ENCODE data around the gene AATK.

AATK gene

DNA sequence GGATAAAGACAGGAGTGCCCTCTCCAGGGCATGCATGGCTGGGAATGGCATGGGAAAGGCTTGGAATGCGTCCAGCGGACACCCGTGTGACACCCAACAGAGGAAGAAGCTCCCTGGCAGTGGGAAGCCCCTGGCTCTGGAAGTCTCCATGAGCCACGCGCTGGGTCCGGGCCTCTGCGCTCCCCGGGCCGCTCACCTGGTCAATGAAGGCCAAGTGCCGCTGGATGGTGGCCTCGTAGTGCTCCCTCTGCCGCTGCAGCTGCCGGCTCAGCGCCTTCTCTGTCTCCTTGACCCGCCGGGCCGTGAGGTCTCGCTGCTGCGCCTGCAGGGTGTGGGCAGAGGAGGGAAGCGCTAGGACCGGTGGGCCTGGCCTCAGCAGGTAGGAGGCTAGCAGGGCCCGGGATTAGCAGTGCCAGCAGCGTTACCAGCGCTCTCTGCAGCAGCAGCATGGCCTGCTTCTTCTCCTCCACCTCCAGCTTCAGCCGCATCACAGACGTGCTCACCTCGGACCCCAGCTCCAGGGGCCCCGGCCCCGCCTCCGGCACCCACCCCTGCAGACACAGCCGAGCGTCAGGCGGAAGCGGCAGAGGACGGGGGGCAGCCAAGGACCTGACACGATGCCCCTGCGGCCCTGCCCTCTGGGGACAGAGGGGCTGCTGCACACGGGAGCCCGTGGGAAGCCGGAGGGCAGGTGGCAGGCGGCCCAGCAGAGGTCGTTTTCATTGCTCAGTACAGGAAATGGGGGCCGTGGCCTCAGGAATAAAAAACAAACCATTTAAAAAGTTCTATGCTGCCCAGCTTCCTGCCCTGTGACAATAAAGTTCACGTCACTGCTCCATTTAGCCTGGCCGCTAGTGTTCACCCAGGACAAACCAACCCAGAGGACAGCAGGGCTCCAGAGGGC is 30.7 kb upstream of the AATK start:
- no peak for DNase-seq

DNA sequence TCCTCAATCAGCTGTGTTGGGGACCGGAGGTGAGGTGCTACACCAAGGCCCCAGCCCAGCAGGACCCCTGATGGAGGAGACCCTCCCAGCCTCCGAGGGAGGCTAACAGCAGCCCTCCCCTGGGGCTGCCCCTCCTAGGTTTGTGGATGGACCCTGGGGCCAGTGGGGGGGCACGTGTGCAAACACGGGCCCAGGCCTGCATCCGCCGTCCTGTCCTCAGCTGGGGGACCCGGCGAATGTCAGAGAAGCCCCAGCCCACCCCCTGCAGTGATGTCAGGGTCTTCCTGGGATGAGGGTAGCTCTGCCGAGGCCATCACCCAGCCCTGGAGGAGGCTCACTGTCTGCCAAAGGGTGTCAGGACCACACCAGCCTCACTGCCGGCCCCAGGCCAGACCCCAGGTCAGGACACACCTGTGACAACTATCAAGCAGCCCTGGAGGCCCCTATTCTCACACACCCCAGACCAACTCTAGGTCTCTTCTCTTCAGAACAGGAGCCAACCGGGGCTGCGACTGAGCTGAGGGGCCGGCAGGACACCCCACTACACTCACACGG is 30.0 kb upstream of the AATK start:
- DNase-seq, result no peak

DNA sequence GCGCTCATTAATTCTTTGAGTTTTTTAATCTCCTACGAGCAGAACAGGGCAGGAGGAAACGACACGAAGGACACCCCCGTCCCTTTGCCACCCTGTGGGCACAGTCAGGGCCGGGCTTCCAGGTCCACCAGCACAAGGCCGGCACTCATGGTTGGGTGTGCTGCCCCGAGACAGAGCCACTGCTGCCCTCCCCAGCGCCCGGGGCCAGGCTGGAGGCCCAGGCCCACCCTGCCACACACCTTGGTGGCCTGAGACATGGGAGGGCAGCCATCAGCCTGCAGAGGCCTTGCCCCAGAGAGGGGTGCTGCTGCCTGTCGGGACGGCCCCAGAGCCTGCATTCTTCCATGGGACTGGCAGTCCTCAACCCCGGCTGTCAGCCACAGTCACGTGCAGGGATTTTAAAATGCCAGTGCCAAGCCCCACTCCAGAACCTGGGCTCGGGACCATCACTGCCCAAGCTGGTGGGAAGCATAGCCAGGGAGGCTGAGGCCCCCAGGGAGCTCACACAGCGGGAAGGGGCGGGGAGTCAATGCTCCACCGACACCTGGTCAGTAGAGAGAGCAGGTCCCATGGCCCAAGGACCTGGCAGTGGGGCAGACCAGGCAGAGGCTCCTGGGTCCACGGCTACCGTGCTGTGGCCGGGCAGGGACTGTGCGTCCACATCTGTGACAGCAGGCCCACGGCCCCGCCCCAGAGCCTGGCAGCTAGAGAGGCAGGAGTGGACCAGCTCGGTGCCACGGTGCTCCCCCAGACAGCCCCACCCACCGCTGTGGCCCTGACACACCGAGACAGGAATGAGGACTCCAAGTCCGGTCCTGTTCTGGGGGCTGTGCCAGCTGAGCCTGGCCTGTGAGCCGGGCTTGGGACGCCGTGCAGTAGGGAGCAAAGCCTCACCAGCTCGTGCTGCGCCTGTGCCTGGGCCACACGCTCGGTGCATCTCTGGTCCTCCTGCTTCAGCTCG is 29.2 kb upstream of the AATK start:
- no peak for DNase-seq

DNA sequence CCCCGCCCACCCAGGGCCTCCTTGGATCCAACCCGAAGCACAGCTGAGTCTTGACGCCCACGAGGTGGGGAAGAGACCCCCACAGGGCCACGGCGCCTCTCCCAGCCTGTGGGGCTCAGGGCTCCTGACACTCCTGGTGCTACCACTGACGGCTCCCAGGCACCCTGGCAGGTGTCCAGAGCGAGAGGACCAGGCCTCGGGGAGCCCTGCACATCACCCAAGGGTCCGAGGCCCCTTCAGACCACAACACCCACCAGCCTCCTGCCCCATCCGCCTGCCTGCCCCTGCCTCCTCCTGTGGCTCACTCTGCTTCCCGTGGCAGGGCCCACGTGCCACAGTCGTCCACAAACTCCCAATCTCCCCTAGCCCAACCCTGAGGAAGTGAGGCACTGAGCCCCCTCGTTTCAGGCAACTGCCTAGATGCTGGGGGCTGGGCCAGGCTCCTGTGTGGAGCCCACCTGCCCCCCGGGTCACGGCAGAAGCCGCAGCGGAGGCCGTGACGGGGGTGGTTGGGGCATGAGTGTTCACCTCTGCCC is 28.3 kb upstream of the AATK start:
- DNase-seq, result no peak

DNA sequence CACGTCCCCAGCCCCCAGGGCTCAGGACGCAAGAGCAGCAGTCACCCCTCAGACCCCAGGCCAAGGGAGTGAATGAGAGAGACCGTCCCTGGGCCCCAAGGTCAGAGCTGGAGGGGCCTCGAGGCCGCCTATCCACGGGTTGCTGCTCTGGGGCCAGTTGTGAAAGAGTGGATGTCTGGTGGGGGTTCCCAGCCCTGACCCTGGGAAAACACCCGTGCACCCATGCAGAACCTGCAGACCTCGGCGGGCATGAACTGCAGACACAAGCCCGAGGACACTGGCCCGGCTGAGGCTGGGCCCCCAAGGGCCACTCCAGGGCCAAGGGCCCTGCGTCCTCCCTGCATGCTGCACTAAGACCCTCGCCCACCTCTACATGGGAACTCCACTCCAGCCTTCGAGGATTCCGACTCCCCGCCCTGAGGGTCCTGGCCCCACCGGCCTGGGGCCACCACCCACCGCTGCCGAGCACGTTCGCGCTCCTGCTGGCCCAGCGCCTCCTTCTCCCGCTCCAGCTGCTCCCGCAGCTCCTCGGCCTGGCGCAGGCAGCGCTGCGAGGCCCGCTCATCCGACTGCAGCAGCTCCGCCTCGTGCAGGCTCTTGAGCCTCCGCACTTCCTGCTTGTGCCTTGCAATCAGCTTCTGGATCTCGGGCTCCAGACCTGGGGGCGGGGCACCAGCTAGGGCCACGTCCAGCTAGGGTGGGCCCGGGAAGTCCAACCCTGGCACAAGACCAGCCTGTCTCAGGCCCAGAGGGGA is 27.6 kb upstream of the AATK start:
- DNase-seq, result no peak

DNA sequence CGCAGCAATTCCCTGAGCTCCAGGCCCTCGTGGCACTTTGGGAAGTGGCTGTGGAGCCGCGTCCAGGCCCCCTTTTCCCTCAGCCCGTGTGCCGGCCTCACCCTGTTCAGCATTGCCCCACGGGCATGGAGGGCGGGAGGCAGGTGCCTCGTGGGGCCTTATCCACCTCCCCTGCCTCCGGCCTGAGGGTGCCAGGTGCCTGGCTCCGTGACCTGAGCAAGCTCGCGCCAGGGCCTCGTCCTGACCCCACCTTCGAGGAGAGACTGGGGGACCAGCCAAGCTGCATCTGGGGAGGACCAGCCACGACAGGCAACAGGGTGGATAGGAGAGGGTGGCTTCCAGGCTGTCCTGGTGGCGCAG is 27.0 kb upstream of the AATK start:
- no peak for DNase-seq

DNA sequence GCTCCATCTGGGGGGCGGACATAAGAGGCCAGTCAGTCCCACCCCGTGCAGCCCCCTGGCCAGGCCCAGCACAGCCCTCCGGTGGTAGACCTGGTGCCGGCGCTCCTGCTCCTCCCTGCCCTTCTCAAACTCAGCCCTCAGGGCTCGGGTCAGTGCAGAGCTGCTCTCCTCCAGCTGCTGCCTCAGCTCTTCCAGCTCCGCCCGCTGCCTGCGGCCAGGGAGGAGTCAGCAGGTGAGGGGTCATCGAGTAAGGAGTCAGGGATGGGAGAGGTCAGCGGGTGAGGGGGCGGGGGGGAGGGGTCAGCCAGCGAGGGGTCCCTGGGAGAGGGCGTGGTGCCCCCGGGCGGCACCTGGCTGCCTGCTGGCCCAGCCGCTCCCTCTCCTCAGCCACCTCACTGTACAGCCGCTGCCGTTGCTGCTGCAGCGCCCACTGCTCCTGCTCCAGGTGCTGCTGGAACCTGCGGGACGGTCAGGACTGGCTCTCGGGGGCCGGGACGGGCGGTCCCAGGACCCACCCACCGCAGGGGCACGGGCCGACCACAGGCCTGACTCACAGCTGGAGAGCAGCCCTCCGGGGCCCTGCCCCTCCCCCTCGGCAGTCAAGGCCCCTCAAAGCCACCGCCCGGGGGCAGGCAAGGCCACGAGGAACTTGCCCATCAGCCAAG is 26.5 kb upstream of the AATK start:
- no peak for DNase-seq

GRCh38 chr17:81191646-81192045 is 25.6 kb upstream of the AATK start:
- DNase-seq, result no peak

DNA sequence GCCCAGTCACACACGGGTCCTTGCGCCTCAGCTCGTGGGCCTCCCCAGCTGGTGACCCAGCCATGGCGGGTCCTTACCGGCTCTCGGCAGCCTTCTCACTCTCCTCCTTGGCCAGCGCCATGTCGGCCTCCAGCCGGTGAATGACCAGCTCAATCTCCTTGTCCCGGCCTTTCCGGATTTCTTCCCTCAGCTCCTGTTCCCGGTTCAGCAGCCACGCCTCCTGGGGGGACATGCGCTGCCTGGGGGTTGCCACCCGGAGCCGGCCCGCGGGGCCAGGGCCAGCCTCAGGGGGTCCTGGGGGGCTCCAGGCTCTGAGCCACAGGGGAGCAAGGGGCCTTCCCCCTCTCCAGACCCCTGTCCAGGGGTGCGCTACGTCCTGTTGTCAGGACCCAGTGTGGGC is 25.1 kb upstream of the AATK start:
- DNase-seq, result no peak

DNA sequence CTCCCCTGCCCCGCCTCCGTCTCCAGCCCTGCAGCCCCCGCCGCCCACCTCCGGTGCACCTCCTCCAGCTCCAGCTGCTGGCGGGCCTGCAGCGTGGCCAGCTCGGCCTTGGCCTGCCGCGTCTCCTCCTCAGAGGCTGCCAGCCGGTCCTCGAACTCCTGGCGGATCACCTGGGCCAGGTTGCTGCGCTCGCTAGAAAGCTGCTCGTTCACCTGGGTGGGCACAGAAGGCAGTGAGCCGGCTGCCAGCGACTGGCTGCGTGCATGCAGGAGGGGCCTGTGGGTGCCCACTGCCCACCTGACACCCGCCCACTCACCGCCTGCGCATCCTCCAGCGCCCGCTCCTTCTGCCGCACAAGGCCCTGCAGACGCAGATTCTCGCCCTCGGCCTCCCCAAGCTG is 24.6 kb upstream of the AATK start:
- DNase-seq, result no peak

DNA sequence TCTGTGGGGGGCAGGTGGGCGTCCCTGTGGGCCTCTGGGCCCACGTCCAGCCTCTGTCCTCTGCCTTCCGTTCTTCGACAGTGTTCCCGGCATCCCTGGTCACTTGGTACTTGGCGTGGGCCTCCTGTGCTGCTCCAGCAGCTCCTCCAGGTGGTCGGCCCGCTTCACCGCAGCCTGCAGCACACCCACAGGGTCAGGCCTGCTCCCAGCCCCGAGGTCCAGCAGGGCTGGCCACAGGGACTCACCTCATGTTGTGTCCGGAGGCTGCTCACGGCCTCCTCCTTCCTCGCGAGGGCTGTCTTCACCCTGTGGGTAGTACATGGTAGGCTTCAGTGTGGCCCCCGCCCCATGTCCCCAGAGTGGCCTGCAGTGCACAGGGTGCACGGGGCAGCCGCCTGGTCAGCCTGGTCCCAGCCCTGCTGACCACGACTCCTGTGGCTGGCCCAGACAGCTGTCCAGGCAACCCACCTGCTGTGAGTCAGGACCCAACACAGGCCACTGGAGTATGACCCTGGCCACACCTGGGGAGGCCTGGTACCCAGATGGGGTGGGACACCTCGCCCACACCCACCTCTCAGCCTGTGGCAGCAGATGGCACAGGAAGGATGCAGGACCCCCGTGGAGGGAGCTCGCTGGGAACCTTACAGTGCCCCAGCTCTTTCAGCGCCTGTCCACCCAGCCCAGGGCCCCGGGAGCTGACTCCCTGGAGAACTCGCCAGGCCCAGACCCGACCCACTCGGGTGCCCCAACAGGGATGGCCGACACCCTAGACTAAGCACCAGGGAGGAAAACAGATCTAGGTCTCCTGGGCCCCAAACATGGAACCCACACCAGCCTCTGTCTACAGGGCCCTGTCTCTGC is 23.9 kb upstream of the AATK start:
- no peak for DNase-seq

DNA sequence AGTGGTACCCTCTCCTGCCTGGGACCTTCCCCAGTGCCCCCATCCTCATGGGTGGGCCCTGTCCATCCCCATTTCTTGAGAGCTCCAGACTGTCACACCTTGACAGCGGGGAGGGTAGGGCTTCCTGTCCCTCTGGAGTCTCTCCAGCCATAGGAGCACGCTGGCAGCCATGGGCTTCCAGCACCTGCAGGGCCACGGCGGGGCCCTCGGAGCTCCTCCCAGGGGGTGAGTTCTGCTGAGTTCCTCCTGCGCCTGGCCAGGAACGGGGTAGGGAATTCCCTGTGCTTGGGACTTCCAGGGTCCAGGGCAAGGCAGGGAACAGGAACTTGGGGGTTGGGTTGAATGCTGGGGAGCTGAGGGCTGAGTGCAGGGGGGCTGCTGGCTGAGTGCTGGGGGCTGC is 23.0 kb upstream of the AATK start:
- DNase-seq, result no peak

DNA sequence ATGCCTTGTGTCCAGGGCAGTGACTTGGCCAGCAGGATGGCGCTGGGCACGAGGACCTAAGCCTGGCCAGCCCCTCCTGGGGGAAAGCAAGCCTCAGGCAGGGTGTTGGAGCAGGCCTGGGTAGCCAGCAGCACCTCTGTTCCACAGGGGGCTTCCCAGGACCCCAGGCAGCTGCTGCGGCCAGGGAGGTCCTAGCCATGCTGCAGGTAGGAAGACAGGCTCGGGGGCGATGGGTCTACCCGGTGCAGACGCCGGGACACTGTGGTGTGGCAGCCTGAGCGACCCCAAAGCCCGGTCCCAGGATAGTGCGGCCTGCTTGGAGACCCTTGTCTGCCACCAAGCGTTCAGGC is 22.4 kb upstream of the AATK start:
- no peak for DNase-seq

- no peak for DNase-seq
These were observed 21.8 kb upstream of the AATK start for GRCh38 chr17:81187586-81188490.

DNA sequence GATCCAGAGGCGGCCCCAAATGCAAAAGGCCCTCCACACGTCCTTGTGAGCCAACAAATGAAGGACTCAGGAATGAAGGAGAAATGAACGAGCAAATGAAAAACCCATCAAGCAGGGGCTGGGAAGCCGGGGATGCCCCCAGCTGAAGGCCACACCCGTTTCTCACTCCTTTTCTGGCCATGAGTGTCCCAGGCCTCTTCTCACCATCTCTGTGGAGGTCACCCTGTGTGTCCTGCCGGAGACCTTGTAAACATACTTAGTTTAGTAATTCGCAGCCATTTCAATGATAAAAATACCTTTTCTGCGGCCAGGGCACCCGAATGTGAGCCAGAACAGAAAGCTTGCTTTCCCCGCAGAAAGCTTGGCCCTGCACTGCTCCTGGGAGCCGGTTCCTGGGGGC is 21.1 kb upstream of the AATK start:
- DNase-seq, result no peak

- DNase-seq, result no peak
These were observed 20.2 kb upstream of the AATK start for GRCh38 chr17:81186203-81186602.

GRCh38 chr17:81184555-81184954 is 18.5 kb upstream of the AATK start:
- DNase-seq, result no peak

- DNase-seq, result no peak
These were observed 17.8 kb upstream of the AATK start for GRCh38 chr17:81183807-81184206.

DNA sequence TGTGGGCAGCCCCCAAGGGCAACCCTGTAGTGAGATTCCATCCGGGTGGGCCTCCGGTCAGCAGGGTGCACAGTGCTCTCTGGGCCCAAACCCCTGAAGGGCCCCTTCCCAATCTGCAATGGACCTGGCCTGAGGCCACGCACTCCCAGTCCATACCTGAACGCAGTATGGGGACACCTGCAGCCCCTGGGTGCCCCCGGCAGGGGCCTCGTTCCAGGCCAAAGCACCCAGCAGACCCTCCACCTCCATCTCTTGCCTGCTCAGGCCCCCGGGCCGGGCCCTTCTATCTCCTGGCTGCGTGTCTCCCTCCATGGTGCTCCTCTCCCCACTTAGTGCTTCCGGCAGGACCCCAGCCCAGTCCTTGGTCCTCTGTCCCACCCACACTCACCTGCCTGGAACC is 17.3 kb upstream of the AATK start:
- DNase-seq, result no peak

DNA sequence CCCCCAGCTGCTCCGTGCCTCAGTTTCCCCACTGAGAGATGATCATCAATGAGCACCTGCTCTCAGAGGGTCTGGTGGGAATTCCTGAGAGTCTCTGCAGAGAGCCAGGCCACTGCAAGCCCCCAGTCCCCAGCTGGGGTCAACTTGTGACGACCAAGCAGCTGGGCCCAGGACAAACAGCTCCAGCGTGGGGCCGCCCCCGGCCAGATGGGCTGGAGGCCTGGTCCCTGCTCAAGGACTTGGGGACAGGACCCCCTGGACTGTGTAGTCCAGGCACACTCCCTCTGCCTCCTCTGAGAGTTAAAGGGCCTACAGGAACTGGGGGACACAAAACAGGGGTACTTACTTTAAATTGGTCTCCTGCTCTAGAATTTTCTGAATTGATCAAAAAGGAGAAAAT is 16.6 kb upstream of the AATK start:
- DNase-seq, result no peak

All from stimulated activated naive CD4-positive, alpha-beta T cell (primary cell).